Activated CD4-positive, alpha-beta T cell treated with anti-CD3 and anti-CD28 coated beads, Interleukin-2, amount 50 U/mL, for 48 hours (primary cell): Measurements from ENCODE around the gene TMEM214.

Source experiments
- DNase-seq, 2 experiments: peaks; one replicate each; pipeline ENCODE4 v3.0.0-alpha.2; 2020

Gene TMEM214

DNA sequence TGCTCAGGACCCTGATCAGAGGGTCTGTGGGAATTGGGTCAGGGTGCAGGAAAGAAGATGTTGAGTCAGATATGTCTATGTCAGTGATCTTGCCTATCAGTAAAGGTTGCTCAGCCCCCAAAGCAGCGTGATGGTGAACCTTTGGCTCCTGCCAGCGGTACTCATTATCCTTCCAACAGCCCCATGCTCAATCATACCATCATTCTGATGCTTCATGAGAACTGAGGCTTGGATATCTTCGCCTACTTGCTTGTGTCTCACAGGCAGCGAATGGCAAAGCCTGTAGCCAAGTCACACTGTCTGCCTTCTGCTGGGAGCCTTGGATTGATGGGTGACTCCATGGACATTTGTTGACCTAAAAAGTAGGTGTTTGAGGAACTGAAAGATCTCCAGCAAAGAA lies 19.0 kb upstream of the TMEM214 start:
- DNase-seq: no peak

DNA sequence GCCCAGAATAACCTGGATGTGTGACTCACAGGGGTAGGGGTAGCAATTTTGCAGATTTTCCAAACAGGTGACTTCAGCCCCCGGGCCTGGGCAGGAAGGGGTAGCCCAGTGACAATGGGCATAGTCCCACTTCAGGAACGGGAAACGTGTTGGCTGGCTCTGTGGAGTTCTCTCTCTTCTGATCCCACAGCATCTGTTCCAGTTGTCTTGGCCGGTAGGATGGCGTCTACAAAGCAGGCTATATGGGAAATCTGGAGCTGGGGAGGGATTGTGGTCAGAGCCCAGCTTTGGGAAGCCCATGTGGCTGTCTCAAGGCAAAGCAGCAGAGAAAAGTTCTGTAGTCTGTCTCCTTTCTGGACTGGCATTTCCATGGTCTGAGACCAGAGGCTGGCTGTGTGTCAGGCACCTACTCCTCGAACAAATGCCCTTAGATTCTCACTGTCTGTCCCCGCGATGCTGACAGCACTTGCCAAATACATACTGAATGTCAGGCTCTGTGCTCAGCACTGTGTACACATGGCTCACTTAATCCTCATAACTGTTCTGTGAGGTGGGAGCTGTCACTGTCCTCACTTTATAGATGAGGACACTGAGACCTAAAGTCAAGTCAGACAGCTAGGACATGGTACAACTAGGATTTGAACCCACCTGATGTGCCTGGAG lies 17.9 kb upstream of the TMEM214 start:
- DNase-seq: no peak

- DNase-seq: peak; percentile 40 to 60
Measured at GRCh38 chr2:27016801-27017325, 15.9 kb upstream of the TMEM214 start.

DNA sequence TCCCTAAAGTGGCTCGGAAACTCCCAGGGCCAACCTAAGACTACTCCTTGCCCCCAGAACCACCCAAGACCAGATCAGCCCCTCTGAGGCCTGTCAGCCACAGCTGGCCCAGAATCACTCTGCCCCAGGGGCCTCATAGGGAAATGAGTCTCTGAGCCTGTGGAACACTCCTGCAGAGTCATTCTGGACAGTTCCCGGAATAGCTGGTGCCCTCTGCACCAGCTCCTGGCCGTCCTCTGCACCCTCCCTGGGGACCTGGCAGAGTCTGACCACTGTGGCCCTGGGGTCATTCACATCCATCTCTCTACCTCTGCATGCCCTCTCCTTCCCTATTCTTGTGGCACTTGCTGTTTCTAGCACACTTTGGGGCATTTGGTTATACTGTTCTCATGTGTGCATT lies 14.6 kb upstream of the TMEM214 start:
- DNase-seq: no peak

DNA sequence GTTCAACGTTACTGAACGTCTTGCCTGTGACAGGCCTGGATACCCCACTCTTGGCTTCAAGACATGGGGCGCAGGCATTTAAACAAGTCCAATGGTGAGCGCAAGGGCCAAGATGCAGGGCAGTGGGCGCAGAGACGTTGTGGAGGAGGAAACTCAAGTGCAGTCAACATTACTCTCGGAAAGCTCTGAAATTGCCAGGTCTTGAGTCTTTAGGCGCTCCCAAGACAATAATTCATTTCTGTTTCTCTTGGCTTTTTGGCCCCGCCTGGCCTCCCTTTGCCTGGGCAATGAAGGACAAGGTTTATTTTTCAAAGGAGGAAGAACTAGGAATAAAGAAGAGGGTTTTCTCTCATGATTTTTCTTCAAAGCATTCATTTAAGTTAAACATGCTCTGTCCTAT lies 13.3 kb upstream of the TMEM214 start:
- DNase-seq: no peak

DNA sequence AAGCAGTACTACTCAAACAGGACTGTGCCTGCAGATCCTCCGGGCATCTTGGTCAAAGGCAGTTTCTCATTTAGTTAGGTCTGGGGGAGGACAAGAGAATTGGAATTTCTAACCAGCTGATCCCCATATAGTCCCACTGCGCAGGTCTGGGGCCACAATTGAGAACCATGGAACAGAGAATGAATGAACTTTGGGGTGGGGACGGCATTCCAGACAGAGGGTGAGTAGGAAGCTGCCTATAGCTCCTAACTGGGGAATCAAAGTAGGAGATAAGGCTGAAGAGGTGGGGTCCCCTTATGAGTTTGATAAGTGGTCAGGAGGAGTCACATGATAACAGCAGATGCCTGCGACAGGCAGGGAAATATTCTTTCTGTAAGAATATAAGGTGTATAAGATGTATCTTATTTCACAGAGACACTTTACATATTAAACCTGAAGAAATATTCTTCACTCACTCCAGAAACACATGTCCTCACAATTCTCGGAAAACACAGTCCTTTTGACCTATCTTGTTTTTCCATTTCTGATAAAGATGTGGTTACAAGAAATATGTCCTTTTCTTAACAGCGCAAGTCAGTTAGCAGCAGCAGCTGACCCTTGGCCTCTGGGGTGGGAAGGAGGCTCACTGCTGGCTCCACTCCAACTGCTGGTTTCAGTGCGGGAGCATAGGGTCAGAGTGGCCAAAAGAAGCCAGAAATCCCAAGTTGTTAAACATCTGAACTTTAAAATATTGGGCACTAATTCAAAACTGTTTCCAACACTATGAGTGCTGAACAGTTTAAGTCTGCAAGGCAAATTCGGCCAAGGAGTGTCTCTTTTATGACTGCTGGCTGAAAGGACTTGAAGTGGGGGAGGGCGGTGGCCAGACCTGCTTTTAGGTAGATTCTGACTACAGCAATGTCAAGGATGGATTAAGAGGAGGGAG lies 12.6 kb upstream of the TMEM214 start:
- DNase-seq: no peak

- DNase-seq: no peak
Measured at GRCh38 chr2:27021253-27022049, 11.3 kb upstream of the TMEM214 start.

DNA sequence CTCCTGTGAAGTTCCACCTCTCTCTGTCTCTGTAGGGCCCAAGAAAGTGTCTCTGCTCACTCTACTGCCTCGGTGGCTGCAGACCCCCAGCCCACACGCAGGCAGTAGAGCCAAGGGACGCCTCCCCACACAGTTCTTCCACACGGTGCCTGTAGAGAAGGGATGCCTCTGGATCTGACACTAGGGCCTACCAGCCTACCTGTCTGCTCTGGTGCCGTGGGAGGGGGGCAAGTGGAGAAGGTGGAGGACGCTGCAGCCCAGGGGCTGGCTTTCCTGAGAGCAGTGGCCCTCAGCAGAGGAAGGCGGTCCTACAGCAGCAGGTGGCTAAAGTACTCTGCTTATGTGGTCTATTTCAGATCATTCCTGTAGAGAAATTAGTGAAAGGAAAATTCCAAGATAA lies 9.0 kb upstream of the TMEM214 start:
- DNase-seq: no peak

DNA sequence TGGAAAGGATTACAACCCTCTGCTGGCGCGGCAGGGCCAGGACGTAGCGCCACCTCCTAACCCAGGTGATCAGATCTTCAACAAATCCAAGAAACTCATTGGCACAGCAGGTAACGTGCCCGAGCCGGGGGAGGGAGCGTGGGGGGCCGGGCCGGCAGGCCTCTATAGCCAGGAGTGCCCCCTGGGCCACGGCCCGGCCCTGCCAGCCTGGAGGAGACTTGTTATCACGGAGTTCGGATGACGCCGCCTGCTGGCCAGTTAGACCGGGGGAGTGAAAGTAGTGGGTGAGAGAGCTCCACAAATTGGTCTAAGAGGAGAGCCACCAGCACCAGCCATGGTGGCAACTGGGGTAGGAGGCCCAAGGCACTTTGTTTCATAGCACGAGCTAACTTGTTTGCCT lies 8.6 kb upstream of the TMEM214 start:
- no peak for DNase-seq

DNA sequence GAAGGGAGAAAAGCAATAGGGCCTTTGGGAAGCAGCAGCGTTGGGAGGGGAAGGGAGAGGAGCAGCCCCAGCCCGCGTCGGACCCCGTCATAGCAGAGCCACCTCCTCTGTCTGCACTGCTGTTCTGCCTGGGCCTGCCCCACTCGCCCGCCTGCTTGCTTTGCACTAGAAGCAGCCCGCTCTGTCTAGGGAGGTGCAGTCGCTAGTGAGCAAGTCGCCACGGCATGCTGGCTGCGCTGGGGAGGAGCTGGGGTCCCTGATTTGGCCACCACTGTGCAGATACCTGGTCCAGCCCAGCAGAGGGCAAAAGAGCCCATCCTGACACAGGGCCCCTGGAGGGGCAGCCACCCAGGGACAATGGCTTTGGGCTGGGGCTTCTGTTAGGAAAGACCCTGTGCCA lies 8.0 kb upstream of the TMEM214 start:
- DNase-seq: no peak

- DNase-seq: no peak
Measured at GRCh38 chr2:27025281-27025800, 7.4 kb upstream of the TMEM214 start.

GRCh38 chr2:27025861-27026851 lies 6.6 kb upstream of the TMEM214 start:
- DNase-seq: no peak

DNA sequence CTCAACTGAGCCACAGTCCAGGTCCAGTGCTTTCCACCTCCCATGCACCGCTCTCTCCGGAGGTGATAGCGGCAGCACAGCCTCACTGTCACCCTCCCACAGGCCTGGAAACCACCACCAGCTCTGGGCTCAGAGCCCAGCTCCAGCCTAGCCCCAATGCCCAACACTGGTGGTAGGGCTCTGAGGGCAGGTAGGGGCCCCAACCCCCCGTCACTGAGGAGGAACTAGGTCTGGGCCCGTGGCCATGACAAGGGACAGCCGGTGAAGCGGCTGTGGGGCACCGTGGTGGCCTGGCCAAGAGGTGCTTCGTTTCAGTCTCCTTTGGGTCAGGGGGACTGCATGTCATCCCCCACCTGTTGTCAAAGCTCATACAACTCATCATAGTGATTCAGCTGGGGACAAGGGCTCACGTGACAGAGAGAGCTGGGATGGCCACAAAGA lies 5.5 kb upstream of the TMEM214 start:
- DNase-seq: no peak

GRCh38 chr2:27029051-27029450 lies 3.7 kb upstream of the TMEM214 start:
- DNase-seq: no peak

DNA sequence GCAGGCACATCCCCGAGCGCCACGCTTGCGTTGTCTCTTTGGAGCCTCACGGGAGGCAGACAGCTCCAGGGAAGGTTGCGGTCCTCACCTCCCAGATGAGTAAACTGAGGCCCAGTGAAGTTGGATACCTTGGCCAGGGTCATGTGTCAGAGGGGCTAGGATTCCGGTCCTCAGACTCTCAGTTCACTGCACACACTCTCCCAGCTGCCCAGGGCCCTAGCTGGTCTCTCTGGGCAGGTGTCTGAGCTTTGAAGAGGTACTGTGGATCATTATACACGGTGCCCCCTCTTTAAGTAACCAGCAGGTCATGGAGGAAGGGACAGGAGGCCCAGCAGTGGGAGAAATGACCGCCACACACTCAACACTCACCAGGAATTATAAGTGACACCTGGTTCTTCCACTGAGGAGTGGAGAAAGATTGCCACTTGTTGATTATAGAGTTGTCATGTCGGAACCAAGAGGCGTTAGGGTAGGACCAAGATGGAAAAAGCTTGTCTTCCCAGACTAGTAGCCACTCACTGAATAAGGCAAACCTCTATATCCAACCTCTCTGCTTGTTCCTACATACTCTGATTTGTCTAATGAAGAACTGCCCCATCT lies 588 bp downstream of the TMEM214 start:
- no peak for DNase-seq

- no peak for DNase-seq
Measured at GRCh38 chr2:27038012-27038411, 5.2 kb downstream of the TMEM214 start.

DNA sequence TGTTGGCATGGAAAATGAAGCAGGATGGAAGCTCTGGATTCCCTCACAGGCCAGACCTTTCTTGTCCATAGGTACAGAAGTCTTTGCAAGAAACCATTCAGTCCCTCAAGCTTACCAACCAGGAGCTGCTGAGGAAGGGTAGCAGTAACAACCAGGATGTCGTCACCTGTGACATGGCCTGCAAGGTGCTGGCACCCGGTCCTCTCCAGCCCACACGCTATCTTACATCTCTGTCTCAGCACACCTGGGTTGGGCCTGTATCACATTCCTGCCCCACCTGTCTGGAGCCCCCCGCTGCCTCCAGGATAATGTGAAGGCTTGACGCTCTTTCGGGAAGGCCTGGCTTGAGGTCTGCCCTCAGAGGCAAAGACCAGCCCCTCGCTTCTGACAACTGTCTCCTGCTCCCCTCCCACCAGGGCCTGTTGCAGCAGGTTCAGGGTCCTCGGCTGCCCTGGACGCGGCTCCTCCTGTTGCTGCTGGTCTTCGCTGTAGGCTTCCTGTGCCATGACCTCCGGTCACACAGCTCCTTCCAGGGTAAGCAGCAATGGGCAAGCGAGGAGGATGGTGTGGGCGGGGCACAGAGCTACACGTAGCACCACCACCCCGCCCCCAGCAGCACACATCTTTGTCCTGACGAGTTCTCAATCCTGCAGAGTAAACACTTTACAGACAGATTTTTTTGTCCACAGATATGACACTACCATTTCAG lies 6.0 kb downstream of the TMEM214 start:
- no peak for DNase-seq

DNA sequence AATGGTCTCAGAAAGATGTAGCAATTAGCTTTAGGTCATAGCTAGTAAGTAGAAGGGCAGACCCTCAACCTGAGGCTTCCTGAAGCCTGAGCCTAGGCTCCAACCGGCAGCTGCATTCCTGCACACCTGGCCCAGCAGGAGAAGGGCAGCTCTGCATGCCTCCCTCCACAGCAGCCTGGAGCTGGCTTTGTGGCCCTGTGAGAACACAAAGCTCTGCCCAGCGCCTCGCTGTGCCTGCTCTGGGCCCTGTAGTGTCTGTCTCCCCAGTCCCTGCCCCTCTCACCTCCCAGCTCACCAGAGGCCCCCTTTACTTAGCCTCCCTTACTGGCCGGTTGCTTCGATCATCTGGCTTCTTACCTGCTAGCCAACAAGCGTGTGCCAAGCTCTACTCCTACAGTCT lies 6.7 kb downstream of the TMEM214 start:
- DNase-seq: no peak

DNA sequence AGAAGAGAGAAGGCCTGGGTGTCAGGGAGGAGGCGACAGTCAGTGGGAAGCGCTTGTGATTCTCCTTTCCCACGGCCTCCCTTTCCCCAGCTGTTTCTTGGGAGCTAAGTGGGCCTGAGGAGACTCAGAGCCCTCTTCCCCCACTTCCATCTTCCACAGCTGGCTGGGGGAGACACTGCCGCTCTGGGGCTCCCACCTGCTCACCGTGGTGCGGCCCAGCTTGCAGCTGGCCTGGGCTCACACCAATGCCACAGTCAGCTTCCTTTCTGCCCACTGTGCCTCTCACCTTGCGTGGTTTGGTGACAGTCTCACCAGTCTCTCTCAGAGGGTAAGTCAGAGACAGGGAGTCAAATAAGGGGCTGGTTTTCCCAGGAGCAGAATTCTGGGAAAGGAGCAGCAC lies 7.1 kb downstream of the TMEM214 start:
- no peak for DNase-seq

GRCh38 chr2:27040282-27040681 lies 7.5 kb downstream of the TMEM214 start:
- no peak for DNase-seq

- DNase-seq: no peak
Measured at GRCh38 chr2:27041752-27042151, 9.0 kb downstream of the TMEM214 start.
